ENCODE results near the gene FCHSD1. TPM values are rescaled to one million over a fixed set of nuclear protein-coding genes. Genes with fewer than 3 reads are reported as not detected.

Gene FCHSD1
- total RNA-seq, 4 donors from 2014 or later = 2.4 to 27.2 (median 11.3) TPM

DNA sequence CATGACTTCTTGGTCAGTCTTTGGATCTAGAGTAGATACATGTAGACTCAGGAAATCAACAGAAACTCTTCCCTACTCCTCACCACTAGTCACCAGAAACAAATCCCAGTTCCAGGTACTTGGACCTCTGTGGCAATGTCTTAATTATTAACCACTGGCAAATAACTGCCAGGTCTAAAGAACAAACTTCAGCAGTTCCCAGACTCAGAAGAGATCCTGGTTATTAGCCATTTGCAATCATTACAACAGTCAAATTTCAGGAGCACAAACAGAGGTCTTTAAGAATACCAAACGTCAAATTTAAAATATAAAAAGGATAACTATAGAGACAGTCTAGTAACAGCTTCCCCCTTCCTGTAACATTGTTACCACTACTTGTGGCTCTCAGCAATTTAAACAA is 42.7 kb downstream of the FCHSD1 start:
- H3K27ac ChIP-seq = no peak overlapping the region
- no peak overlapping the region for H3K4me3 ChIP-seq
- no peak for DNase-seq
- H3K4me1 ChIP-seq = peaks cover 3 to 4% of the 10 kb centered on the region in 2 donors
- no peak for TF ChIP-seq POLR2A (IDR thresholded peaks at IDR 0.05)
- TF ChIP-seq, protein P1, sequence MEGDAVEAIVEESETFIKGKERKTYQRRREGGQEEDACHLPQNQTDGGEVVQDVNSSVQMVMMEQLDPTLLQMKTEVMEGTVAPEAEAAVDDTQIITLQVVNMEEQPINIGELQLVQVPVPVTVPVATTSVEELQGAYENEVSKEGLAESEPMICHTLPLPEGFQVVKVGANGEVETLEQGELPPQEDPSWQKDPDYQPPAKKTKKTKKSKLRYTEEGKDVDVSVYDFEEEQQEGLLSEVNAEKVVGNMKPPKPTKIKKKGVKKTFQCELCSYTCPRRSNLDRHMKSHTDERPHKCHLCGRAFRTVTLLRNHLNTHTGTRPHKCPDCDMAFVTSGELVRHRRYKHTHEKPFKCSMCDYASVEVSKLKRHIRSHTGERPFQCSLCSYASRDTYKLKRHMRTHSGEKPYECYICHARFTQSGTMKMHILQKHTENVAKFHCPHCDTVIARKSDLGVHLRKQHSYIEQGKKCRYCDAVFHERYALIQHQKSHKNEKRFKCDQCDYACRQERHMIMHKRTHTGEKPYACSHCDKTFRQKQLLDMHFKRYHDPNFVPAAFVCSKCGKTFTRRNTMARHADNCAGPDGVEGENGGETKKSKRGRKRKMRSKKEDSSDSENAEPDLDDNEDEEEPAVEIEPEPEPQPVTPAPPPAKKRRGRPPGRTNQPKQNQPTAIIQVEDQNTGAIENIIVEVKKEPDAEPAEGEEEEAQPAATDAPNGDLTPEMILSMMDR (IDR thresholded peaks at IDR 0.05) = no peak
- H3K9me3 ChIP-seq = no peaks in the 10 kb centered on the region
- no peaks in the 10 kb centered on the region for H3K36me3 ChIP-seq
- intact Hi-C loops (cut with DNase I; ENCODE audit: low total_unique reads) = no loop called here
- H3K27me3 ChIP-seq = no peaks in the 10 kb centered on the region

DNA sequence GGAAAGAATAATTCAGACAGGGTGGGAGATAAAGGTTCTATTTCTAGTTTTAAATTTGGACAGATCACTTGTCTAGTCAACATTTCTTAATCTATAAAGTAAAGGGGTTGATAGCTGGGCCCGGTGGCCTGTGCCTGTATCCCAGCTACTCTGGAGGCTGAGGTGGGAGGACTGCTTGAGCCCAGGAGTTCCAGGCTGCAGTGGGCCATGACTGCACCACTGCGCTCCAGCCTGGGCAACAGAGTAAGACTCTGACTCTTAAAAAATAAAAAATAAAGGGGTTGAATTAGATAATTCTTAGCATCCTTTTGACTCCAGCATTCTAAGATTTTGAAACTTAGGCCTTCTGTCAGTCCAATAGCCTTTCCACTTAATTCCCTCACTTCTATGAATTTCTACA is 43.2 kb downstream of the FCHSD1 start:
- H3K27me3 ChIP-seq = no peaks in the 10 kb centered on the region

DNA sequence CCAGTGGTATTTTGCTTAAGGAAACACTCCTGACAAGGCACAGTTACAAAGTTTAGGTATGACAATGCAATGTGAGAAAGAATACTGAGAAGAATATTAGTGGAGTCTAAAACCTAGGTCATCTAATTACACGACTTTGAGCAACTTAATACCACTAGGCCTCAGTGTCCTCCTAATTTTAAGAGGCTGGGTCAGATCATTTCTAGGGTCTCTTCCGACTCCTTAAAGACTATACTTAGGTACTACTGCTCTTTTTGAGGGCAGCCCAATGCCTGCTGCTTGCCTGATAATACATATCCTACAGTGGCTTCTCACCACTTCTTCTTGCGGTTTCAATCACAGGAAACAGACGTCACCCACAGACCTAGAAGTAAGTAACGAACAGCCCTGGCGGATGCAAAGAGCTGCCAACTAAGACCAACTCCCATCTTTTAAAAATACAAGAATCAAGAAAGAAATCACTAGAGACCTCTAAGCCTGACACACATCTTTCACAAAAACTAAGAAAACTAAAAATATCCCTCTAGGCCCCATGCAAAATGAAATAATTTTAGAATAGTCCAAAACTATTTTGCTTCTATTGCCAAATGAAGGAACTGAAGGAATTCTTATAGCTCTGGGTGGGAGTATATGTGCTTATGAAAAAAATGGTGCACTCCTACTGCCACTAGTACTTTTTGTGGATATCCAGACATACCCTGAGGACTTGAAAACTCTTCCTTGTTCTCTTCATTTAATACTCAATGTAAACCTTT is 45.5 kb downstream of the FCHSD1 start:
- DNase-seq = no peak
- intact Hi-C loops (cut with DNase I; ENCODE audit: low total_unique reads) = no loop called here
- peaks cover 0 to 3% of the 10 kb centered on the region in 2 donors for H3K4me1 ChIP-seq
- H3K27ac ChIP-seq = peak overlapping the region; percentile 50 to 71
- H3K9me3 ChIP-seq = no peaks in the 10 kb centered on the region
- no peaks in the 10 kb centered on the region for H3K36me3 ChIP-seq
- TF ChIP-seq, protein P1 (IDR thresholded peaks at IDR 0.05) = no peak
- no peaks in the 10 kb centered on the region for H3K27me3 ChIP-seq
- H3K4me3 ChIP-seq = no peak overlapping the region

More for the DNA sequence above, 43.2 kb downstream of the FCHSD1 start:
- Histone ChIP-seq H3K9me3 (no peaks in the 10 kb centered on the region), H3K36me3 (no peaks in the 10 kb centered on the region), H3K4me3 (no peak overlapping the region), H3K4me1 (peaks cover under 1 to 3% of the 10 kb centered on the region in 2 donors), H3K27ac (no peak overlapping the region)
- no peak for DNase-seq
- TF ChIP-seq, protein P1 (IDR thresholded peaks at IDR 0.05) = no peak
- no peak for TF ChIP-seq POLR2A (IDR thresholded peaks at IDR 0.05)
- intact Hi-C loops (cut with DNase I; ENCODE audit: low total_unique reads) = no loop called here

DNA sequence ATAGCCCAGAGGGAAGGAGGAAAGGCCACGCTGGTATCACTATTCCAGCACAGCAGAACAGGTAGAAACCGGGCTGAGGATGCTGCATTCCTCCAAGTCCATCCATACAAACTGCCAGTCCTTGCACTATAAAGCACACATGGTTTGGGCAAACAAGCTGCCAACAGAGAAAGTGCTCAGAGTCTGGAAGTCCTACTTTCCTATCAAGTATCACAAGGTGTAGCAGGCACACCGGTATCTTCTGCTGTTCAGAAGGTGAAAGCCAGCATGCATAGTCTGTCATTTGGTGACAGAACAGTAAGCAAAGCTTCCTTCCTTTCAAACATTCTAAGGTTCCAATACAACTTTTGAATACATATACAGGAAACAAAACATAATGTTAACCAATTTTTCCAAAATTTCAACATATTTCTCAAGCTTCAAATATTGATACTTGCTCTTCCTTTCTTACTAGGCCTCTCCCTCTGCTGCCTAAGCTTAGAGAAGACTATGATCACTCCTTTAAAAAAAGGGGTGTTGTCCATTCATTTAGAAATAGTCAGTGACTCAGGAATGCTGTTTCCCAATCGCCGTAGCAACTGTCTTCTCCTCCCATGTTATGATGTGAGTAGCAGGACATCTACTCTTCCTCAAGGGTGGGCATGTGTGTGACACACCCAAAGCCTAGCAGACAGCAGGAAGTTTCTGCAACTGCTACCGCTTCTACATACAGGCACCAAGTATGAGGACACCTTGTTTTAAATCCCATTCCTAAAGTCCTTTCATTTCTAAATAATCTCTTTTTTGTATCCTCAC is 47.1 kb downstream of the FCHSD1 start:
- intact Hi-C loops (cut with DNase I; ENCODE audit: low total_unique reads) = no loop called here

More for the DNA sequence above, 47.1 kb downstream of the FCHSD1 start:
- Histone ChIP-seq H3K27ac (peak overlapping the region; percentile 23 to 71), H3K9me3 (no peaks in the 10 kb centered on the region), H3K36me3 (no peaks in the 10 kb centered on the region), H3K27me3 (no peaks in the 10 kb centered on the region), H3K4me1 (peaks cover 0 to 3% of the 10 kb centered on the region in 2 donors), H3K4me3 (no peak overlapping the region)
- DNase-seq = peak; percentile 44 to 65
- TF ChIP-seq, protein P1 (IDR thresholded peaks at IDR 0.05) = no peak
- no peak for TF ChIP-seq POLR2A (IDR thresholded peaks at IDR 0.05)

Measured in uterus (tissue), 4 donors.